NCI-H187 (cell line): Measurements from ENCODE around the gene LIMK2.

ENCODE experiments used
- DNase-seq, 2 experiments: peaks; one replicate each; lab custom pipeline; 2025; lab: John Stamatoyannopoulos, UW

The LIMK2 gene

GRCh38 chr22:31272522-31273446 is 60.7 kb downstream of the LIMK2 start:
- DNase-seq, result no peak

DNA sequence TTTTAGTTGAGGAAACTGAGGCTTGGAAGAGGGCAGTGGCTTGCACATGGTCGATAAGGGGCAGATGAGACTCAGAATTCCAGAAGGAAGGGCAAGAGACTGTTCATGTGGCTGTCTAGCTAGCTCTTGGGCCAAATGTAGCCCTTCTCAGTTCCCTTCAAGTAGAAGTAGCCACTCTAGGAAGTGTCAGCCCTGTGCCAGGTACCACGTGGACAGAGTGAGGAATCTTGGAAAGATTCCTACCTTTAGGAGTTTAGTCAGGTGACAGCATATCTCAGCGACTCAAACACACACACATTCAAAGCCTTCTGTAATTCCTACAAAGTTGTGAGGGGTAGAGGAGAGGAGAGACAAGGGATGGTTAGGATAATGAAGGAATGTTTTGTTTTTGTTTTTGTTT is 61.9 kb downstream of the LIMK2 start:
- DNase-seq, result no peak

DNA sequence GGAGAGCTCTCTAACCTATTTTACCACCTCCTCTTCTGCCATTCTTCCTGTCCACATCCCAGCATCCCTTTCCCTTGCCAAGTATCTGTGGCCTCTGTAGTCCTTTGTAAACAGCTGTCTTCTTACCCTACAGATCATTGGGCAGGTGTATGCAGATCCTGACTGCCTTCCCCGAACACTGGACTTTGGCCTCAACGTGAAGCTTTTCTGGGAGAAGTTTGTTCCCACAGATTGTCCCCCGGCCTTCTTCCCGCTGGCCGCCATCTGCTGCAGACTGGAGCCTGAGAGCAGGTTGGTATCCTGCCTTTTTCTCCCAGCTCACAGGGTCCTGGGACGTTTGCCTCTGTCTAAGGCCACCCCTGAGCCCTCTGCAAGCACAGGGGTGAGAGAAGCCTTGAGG is 62.9 kb downstream of the LIMK2 start:
- no peak for DNase-seq

DNA sequence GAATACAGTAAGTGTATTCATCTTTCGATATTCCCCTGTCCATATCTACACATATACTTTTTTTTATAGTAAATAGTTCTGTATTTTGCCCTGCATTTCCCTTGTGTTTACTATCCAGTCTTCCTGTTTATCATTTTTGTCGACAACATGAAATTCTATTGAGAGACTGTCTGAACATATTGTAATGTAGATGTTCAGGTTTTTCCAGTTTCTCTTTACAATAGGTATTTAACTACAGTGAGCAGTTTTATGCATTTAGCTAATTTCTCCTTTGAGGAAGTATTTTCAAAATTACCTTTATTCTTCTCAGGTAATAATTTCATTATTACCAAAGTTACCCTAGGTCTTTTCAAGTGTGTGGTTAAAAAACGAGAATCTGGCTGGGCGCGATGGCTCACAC is 63.5 kb downstream of the LIMK2 start:
- no peak for DNase-seq

DNA sequence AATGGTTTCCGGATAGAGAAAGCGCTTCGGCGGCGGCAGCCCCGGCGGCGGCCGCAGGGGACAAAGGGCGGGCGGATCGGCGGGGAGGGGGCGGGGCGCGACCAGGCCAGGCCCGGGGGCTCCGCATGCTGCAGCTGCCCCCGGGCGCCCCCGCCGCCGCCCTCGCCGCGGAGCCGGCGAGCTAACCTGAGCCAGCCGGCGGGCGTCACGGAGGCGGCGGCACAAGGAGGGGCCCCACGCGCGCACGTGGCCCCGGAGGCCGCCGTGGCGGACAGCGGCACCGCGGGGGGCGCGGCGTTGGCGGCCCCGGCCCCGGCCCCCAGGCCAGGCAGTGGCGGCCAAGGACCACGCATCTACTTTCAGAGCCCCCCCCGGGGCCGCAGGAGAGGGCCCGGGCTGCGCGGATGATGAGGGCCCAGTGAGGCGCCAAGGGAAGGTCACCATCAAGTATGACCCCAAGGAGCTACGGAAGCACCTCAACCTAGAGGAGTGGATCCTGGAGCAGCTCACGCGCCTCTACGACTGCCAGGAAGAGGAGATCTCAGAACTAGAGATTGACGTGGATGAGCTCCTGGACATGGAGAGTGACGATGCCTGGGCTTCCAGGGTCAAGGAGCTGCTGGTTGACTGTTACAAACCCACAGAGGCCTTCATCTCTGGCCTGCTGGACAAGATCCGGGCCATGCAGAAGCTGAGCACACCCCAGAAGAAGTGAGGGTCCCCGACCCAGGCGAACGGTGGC is 64.5 kb downstream of the LIMK2 start:
- no peak for DNase-seq

DNA sequence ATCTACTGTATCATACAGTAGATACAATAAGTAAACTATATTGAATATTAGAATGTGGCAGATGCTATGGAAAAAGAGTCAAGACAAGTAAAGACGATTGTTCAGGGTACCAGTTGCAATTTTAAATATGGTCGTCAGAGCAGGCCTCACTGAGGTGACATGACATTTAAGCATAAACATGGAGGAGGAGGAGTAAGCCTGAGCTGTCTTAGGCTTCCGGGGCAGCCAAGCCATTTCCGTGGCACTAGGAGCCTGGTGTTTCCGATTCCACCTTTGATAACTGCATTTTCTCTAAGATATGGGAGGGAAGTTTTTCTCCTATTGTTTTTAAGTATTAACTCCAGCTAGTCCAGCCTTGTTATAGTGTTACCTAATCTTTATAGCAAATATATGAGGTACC is 65.6 kb downstream of the LIMK2 start:
- DNase-seq, result no peak

GRCh38 chr22:31278151-31278621 is 66.1 kb downstream of the LIMK2 start:
- no peak for DNase-seq

GRCh38 chr22:31278626-31279326 is 66.7 kb downstream of the LIMK2 start:
- no peak for DNase-seq

DNA sequence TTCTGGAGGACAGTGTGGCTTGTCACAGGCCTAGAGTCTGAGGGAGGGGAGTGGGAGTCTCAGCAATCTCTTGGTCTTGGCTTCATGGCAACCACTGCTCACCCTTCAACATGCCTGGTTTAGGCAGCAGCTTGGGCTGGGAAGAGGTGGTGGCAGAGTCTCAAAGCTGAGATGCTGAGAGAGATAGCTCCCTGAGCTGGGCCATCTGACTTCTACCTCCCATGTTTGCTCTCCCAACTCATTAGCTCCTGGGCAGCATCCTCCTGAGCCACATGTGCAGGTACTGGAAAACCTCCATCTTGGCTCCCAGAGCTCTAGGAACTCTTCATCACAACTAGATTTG is 67.2 kb downstream of the LIMK2 start:
- DNase-seq, result no peak

- DNase-seq, result no peak
Measured at GRCh38 chr22:31279821-31280505, 67.9 kb downstream of the LIMK2 start.

DNA sequence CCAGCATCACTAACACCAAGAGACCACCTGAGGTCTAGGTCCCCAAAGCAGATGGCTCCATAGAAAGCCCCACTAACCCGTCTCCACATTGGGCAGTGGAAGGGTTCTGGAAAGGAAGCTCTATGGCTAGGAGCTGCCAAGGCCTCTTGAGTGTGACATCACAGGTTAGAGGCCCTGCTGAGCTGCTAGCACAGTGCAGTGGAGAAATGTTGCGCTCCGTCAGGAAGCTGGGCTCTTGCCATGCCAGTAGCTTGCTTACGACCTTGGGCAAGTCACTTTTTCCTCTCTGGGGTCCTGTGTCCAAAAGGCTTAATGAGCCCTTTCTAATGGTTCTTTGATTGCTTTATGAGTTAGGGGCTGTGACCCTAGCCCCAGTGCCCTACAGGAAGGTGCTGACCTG is 69.6 kb downstream of the LIMK2 start:
- no peak for DNase-seq

- no peak for DNase-seq
Measured at GRCh38 chr22:31282748-31283468, 70.8 kb downstream of the LIMK2 start.

DNA sequence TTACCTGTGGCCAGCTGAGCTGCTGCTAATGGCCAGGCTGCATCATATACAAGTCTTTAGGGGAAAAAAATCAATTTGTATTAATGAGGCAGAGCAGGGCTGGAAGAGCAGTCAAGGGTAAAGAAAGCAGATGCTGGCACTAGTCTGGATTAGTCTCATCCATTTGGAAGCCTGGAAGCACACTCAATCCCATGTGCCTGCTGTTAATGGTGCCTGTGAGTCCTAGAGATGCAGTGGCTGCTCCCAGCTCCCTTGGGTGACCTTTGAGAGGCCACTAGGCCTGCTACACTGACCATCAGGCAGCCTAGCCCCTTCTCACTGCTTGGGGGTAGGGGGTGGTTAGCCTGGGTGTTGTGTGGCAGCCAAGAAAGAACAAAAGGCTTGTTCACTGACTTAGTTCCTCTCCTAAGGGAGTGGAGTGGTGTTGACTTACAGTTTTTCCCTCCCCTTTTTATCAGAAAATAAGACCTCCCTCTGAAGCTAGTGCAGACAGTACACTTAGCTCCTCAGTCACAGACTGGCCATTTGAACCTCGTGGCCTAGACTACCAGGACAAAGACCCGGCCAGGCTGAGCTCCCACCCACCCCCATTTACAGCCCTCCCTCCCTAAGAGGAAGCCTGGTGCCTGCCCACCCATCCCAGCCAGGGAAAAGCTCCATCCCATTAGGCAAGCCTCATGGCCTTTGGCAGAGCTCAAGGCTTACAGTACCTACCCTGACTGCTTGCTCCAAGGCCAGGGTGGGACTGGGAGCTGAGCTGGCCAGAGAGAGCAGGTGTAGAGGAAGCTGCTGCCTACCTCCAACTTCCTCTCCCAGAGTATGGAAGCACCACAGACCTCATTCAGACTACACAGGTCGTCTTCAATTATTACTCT is 72.4 kb downstream of the LIMK2 start:
- DNase-seq, result no peak

DNA sequence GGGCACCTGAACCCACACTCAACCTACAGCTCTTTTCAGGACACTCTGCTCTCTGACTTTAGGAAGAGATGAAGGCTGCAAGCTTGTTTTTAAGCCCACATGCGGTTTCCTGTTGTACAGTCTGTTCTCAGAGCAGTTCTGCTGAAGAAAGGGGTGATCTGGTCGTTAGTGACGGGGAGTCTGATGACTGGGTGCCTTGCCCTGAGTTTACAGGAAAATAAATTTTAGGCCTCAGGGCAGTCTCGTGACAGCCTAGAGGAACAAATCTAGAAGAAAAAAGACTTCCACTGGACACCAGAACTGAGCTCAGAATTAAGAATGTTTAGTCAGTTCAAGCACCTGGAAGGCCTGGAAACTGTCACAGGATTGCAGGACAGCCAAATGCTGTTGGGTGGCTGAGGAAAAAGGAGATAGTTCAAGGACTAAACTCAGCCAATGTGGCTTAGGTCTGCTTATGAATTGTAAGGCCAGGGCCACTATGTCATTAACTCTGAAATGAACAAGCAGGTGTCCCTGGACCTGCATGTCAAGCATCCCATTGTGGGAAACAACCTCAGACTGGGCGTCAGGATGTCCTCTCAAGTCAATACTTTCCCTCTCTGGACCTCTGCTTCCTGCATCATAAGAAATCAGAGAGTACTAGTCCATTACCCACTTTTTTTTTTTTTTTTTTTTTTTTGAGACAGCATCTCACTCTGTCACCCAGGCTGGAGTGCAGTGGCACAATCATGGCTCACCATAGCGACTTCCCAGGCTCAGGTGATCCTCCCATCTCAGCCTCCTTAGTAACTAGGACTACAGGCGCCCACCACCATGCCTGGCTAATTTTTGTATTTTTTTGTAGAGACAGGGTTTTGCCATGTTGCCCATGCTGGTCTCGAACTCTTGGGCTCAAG is 74.5 kb downstream of the LIMK2 start:
- no peak for DNase-seq

- DNase-seq, result no peak
Measured at GRCh38 chr22:31287818-31288495, 75.9 kb downstream of the LIMK2 start.

DNA sequence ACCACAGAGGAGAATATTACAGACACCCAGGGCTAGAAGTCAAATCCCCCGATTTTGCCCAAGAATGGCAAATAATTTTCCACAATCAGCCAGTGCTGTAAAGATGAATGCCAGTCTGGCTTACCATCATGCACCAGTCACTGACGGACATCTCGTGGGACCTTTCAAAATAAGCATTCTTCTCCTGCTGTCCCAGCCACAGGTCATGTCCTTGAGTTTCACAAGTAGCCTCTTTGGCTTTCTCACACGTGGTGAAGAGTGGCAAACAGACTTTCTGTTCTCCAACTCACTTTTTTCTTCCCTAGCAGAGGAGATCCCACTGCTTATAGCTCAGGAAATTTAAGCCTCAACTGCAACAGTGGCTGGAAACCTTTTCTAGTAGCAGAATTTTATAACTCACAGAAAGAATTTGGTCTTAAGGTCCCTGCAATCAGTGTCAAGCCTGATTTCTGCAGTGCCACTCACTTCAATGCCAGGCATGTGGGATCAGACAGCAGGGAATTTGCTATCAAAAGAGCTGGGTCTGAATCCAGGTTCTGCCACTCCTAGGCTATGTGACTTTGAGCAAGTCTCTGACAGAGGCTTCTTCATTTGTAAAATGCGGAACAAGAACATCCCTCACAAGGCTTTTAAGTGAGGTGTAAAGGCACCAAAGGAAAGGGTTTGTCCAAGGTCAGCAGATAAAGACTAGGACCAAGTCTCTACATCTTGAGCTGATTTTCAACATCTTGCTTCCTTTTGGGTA is 76.6 kb downstream of the LIMK2 start:
- no peak for DNase-seq

- peak in 1 of 2 experiments; percentile 27 for DNase-seq
Measured at GRCh38 chr22:31289344-31289743, 77.2 kb downstream of the LIMK2 start.
